Fibroblast of skin of left biceps (primary cell): ENCODE measurements around the gene ECI1.
"Not testable (repeated sequence)": the region's sequence is repeated elsewhere in the genome, so short reads cannot be mapped to it uniquely, and the experiment has no call there.

Source experiments
- DNase-seq, 2 experiments: peaks; one replicate each; pipeline ENCODE4 v3.0.0-alpha.2; 2013; ENCODE audit warnings: low read depth in 2 of 2

ECI1 gene

GRCh38 chr16:2253293-2253692 is 1.9 kb upstream of the ECI1 start:
- DNase-seq, result no peak

GRCh38 chr16:2252806-2253148 is 1.4 kb upstream of the ECI1 start:
- no peak for DNase-seq

- no peak for DNase-seq
Measured at GRCh38 chr16:2250652-2251295, 613 bp downstream of the ECI1 start.

GRCh38 chr16:2246301-2246885 is 5.0 kb downstream of the ECI1 start:
- no peak for DNase-seq

- no peak for DNase-seq
Measured at GRCh38 chr16:2244926-2245795, 6.2 kb downstream of the ECI1 start.

GRCh38 chr16:2244301-2244700 is 7.1 kb downstream of the ECI1 start:
- no peak for DNase-seq

- DNase-seq, result no peak
Measured at GRCh38 chr16:2243781-2244180, 7.6 kb downstream of the ECI1 start.

- no peak for DNase-seq
Measured at GRCh38 chr16:2243031-2243528, 8.3 kb downstream of the ECI1 start.

- no peak for DNase-seq
Measured at GRCh38 chr16:2242598-2242997, 8.8 kb downstream of the ECI1 start.

GRCh38 chr16:2240331-2240730 is 11.1 kb downstream of the ECI1 start:
- not testable (repeated sequence) for DNase-seq

GRCh38 chr16:2238838-2239675 is 12.3 kb downstream of the ECI1 start:
- DNase-seq, result no peak

GRCh38 chr16:2238150-2238837 is 13.1 kb downstream of the ECI1 start:
- DNase-seq, result no peak

GRCh38 chr16:2237493-2238149 is 13.8 kb downstream of the ECI1 start:
- no peak for DNase-seq

- no peak for DNase-seq
Measured at GRCh38 chr16:2237102-2237482, 14.3 kb downstream of the ECI1 start.

GRCh38 chr16:2236337-2237101 is 14.9 kb downstream of the ECI1 start, which contains the start of gene DNASE1L2:
TSS of gene DNASE1L2 (plus strand) at chr16:2236444. CDS start at chr16:2236817, 373 bp downstream.
- DNase-seq, result no peak

GRCh38 chr16:2235695-2236336 is 15.6 kb downstream of the ECI1 start:
- no peak for DNase-seq

- DNase-seq, result no peak
Measured at GRCh38 chr16:2235234-2235651, 16.1 kb downstream of the ECI1 start.

- DNase-seq, result no peak
Measured at GRCh38 chr16:2234813-2235170, 16.6 kb downstream of the ECI1 start.
